HEK293 (cell line): ENCODE measurements around the gene VWA3A.

ENCODE experiments used
- HOXA7 ChIP-seq: sonication (generic); formaldehyde crosslinking; IDR thresholded peaks from 2 replicates; pipeline ENCODE4 v1.8.1; 2022; ENCODE audit warnings: missing genetic modification reagents, borderline replicate concordance
- KLF16 ChIP-seq: fragments of 450-650 bp; formaldehyde crosslinking; IDR thresholded peaks from 2 replicates; pipeline ENCODE4 v1.5.1; 2017; ENCODE audit warnings: missing biosample characterization, missing genetic modification characterization
- MEIS1 ChIP-seq: sonication (generic); formaldehyde crosslinking; IDR thresholded peaks from 2 replicates; pipeline ENCODE4 v1.8.1; 2022; ENCODE audit warnings: missing genetic modification reagents, mild to moderate bottlenecking, borderline replicate concordance
- SCRT2 ChIP-seq: fragments of 450-650 bp; formaldehyde crosslinking; IDR thresholded peaks from 2 replicates; pipeline ENCODE4 v1.5.1; 2016; ENCODE audit warnings: missing biosample characterization, missing genetic modification characterization
- ZBTB44 ChIP-seq: fragments of 450-650 bp; IDR thresholded peaks from 2 replicates; pipeline ENCODE4 v1.5.1; 2018; ENCODE audit warnings: missing biosample characterization, mild to moderate bottlenecking, missing genetic modification characterization
- ZBTB8A ChIP-seq: fragments of 450-650 bp; formaldehyde crosslinking; IDR thresholded peaks from 2 replicates; pipeline ENCODE4 v1.5.1; 2016; ENCODE audit warnings: missing biosample characterization, missing genetic modification characterization
- ZFP37 ChIP-seq: fragments of 450-650 bp; formaldehyde crosslinking; IDR thresholded peaks from 2 replicates; pipeline ENCODE4 v1.5.1; 2016; ENCODE audit warnings: missing biosample characterization, missing genetic modification characterization
- ZNF132 ChIP-seq: fragments of 450-650 bp; formaldehyde crosslinking; IDR thresholded peaks from 2 replicates; pipeline ENCODE4 v1.5.1; 2017; ENCODE audit warnings: missing biosample characterization, missing genetic modification characterization, borderline replicate concordance
- ZNF473 ChIP-seq: fragments of 450-650 bp; formaldehyde crosslinking; IDR thresholded peaks from 2 replicates; pipeline ENCODE4 v1.5.1; 2017; ENCODE audit warnings: missing biosample characterization, missing genetic modification characterization
- ZNF488 ChIP-seq: fragments of 450-650 bp; formaldehyde crosslinking; IDR thresholded peaks from 2 replicates; pipeline ENCODE4 v1.5.1; 2016; ENCODE audit warnings: missing biosample characterization, missing genetic modification characterization
- ZNF513 ChIP-seq: fragments of 450-650 bp; IDR thresholded peaks from 2 replicates; pipeline ENCODE4 v1.5.1; 2018; ENCODE audit warnings: missing biosample characterization, missing genetic modification characterization
- ZNF548 ChIP-seq: fragments of 450-650 bp; formaldehyde crosslinking; IDR thresholded peaks from 2 replicates; pipeline ENCODE4 v1.5.1; 2016; ENCODE audit warnings: missing biosample characterization, missing genetic modification characterization
- ZNF623 ChIP-seq: fragments of 450-650 bp; formaldehyde crosslinking; IDR thresholded peaks from 2 replicates; pipeline ENCODE4 v1.5.1; 2016; ENCODE audit warnings: missing biosample characterization, missing genetic modification characterization
- ZNF645 ChIP-seq: fragments of 450-650 bp; formaldehyde crosslinking; IDR thresholded peaks from 2 replicates; pipeline ENCODE4; 2016; ENCODE audit warnings: missing biosample characterization, missing genetic modification characterization
- ZNF658 ChIP-seq: fragments of 450-650 bp; formaldehyde crosslinking; IDR thresholded peaks from 2 replicates; pipeline ENCODE4; 2016; ENCODE audit warnings: missing biosample characterization, missing genetic modification characterization
- ZNF776 ChIP-seq: fragments of 450-650 bp; formaldehyde crosslinking; IDR thresholded peaks from 2 replicates; pipeline ENCODE4 v1.5.0; 2017; ENCODE audit warnings: missing biosample characterization, missing genetic modification characterization, borderline replicate concordance
- ZNF785 ChIP-seq: fragments of 450-650 bp; formaldehyde crosslinking; IDR thresholded peaks from 2 replicates; pipeline ENCODE4 v1.5.1; 2016; ENCODE audit warnings: missing biosample characterization, missing genetic modification characterization
- TF ChIP-seq, protein P1 (sequence below): fragments of 450-650 bp; formaldehyde crosslinking; IDR thresholded peaks from 2 replicates; pipeline ENCODE4 v1.5.1; 2016; ENCODE audit warnings: missing biosample characterization, missing genetic modification characterization, borderline replicate concordance
- TF ChIP-seq, protein P2 (sequence below): fragments of 450-650 bp; formaldehyde crosslinking; IDR thresholded peaks from 2 replicates; pipeline ENCODE4 v1.5.1; 2016; ENCODE audit warnings: missing biosample characterization, missing genetic modification characterization
- TF ChIP-seq, protein P3 (sequence below): fragments of 450-650 bp; formaldehyde crosslinking; IDR thresholded peaks from 2 replicates; pipeline ENCODE4 v1.5.1; 2016; ENCODE audit warnings: missing biosample characterization, missing genetic modification characterization
- TF ChIP-seq, protein P4 (sequence below): fragments of 450-650 bp; formaldehyde crosslinking; IDR thresholded peaks from 2 replicates; pipeline ENCODE4 v1.5.1; 2016; ENCODE audit warnings: missing biosample characterization, missing genetic modification characterization

Gene VWA3A

DNA sequence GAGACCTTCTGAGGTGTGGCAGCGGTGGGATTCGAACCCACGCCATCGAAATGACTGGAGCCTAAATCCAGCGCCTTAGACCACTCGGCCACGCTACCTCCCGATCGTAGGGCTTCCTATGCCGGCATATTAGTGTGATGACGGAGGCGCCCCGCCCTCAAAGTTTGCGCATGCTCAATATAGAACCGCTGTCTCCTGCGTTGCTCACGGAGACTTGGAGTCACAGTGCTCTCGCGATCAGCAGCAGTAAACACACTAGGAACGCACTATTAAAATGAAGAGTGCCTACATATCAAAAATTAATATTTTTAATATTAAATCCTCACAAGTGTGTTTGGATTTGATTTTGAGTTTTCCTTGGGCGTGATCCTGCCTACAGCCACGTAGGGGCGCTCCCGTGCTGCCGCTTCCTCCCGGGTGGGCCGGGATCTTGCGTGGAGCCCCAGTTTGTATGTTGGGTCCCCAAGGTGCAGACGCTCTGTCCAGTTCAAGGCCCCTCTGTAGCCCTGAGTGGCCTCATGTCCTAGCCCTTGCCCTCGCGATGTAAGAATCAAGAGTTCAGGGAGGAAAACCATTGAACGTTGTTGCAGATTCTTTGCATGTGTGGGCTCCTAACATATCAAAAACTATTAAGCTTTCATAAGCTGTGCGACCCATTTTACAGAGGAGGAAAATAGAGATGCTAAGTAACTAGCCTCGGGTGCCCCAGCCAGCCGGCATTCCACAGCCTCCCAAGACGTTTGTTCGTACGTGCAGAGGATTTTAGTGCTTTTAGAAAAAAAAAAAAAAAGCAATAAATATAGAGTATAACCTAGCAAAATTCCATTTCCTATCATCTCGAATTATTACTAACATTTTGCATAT is 103.6 kb downstream of the VWA3A start (continued):
- TF ChIP-seq ZNF645 (tag by site-specific recombination): no peak
- TF ChIP-seq, protein P1, sequence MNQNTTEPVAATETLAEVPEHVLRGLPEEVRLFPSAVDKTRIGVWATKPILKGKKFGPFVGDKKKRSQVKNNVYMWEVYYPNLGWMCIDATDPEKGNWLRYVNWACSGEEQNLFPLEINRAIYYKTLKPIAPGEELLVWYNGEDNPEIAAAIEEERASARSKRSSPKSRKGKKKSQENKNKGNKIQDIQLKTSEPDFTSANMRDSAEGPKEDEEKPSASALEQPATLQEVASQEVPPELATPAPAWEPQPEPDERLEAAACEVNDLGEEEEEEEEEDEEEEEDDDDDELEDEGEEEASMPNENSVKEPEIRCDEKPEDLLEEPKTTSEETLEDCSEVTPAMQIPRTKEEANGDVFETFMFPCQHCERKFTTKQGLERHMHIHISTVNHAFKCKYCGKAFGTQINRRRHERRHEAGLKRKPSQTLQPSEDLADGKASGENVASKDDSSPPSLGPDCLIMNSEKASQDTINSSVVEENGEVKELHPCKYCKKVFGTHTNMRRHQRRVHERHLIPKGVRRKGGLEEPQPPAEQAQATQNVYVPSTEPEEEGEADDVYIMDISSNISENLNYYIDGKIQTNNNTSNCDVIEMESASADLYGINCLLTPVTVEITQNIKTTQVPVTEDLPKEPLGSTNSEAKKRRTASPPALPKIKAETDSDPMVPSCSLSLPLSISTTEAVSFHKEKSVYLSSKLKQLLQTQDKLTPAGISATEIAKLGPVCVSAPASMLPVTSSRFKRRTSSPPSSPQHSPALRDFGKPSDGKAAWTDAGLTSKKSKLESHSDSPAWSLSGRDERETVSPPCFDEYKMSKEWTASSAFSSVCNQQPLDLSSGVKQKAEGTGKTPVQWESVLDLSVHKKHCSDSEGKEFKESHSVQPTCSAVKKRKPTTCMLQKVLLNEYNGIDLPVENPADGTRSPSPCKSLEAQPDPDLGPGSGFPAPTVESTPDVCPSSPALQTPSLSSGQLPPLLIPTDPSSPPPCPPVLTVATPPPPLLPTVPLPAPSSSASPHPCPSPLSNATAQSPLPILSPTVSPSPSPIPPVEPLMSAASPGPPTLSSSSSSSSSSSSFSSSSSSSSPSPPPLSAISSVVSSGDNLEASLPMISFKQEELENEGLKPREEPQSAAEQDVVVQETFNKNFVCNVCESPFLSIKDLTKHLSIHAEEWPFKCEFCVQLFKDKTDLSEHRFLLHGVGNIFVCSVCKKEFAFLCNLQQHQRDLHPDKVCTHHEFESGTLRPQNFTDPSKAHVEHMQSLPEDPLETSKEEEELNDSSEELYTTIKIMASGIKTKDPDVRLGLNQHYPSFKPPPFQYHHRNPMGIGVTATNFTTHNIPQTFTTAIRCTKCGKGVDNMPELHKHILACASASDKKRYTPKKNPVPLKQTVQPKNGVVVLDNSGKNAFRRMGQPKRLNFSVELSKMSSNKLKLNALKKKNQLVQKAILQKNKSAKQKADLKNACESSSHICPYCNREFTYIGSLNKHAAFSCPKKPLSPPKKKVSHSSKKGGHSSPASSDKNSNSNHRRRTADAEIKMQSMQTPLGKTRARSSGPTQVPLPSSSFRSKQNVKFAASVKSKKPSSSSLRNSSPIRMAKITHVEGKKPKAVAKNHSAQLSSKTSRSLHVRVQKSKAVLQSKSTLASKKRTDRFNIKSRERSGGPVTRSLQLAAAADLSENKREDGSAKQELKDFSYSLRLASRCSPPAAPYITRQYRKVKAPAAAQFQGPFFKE: peak; percentile 50; the same call in 1 of the 2 replicates
- TF ChIP-seq ZNF132 (tag by site-specific recombination): no peak
- no peak for TF ChIP-seq HOXA7 (CRISPR knock-in tag)
- TF ChIP-seq ZNF785 (tag by site-specific recombination): no peak
- TF ChIP-seq MEIS1: no peak
- TF ChIP-seq ZNF473: no peak
- peak; percentile 16 for TF ChIP-seq ZNF513 (tag by site-specific recombination)
- no peak for TF ChIP-seq ZFP37 (tag by site-specific recombination)
- TF ChIP-seq SCRT2 (tag by site-specific recombination): no peak
- no peak for TF ChIP-seq ZNF776 (tag by site-specific recombination)
- peak; percentile 55 for TF ChIP-seq ZBTB44 (tag by site-specific recombination)
- peak; percentile 98 for TF ChIP-seq KLF16 (tag by site-specific recombination)
- no peak for TF ChIP-seq ZNF623 (tag by site-specific recombination)
- no peak for TF ChIP-seq ZNF658 (tag by site-specific recombination)
- no peak for TF ChIP-seq ZNF488
- TF ChIP-seq, protein P2, sequence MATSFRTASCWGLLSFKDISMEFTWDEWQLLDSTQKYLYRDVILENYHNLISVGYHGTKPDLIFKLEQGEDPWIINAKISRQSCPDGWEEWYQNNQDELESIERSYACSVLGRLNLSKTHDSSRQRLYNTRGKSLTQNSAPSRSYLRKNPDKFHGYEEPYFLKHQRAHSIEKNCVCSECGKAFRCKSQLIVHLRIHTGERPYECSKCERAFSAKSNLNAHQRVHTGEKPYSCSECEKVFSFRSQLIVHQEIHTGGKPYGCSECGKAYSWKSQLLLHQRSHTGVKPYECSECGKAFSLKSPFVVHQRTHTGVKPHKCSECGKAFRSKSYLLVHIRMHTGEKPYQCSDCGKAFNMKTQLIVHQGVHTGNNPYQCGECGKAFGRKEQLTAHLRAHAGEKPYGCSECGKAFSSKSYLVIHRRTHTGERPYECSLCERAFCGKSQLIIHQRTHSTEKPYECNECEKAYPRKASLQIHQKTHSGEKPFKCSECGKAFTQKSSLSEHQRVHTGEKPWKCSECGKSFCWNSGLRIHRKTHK: no peak
- TF ChIP-seq, protein P3, sequence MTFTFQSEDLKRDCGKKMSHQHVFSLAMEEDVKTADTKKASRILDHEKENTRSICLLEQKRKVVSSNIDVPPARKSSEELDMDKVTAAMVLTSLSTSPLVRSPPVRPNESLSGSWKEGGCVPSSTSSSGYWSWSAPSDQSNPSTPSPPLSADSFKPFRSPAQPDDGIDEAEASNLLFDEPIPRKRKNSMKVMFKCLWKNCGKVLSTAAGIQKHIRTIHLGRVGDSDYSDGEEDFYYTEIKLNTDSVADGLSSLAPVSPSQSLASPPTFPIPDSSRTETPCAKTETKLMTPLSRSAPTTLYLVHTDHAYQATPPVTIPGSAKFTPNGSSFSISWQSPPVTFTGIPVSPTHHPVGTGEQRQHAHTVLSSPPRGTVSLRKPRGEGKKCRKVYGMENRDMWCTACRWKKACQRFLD (tag by site-specific recombination): no peak
- TF ChIP-seq ZBTB8A: peak; percentile 56
- no peak for TF ChIP-seq ZNF548 (tag by site-specific recombination)
- TF ChIP-seq, protein P4, sequence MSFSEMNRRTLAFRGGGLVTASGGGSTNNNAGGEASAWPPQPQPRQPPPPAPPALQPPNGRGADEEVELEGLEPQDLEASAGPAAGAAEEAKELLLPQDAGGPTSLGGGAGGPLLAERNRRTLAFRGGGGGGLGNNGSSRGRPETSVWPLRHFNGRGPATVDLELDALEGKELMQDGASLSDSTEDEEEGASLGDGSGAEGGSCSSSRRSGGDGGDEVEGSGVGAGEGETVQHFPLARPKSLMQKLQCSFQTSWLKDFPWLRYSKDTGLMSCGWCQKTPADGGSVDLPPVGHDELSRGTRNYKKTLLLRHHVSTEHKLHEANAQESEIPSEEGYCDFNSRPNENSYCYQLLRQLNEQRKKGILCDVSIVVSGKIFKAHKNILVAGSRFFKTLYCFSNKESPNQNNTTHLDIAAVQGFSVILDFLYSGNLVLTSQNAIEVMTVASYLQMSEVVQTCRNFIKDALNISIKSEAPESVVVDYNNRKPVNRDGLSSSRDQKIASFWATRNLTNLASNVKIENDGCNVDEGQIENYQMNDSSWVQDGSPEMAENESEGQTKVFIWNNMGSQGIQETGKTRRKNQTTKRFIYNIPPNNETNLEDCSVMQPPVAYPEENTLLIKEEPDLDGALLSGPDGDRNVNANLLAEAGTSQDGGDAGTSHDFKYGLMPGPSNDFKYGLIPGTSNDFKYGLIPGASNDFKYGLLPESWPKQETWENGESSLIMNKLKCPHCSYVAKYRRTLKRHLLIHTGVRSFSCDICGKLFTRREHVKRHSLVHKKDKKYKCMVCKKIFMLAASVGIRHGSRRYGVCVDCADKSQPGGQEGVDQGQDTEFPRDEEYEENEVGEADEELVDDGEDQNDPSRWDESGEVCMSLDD (tag by site-specific recombination): no peak
